Neural cell (in vitro differentiated cells): Measurements from ENCODE around the gene GLB1L3. TPM values are rescaled to one million over a fixed set of nuclear protein-coding genes. Genes with fewer than 3 reads are reported as not detected.

ENCODE experiments used
- H2AFZ ChIP-seq: fragments of 200-600, 300-800 bp; sonication (generic), shearing (Covaris generic); 2 replicates; pipeline ENCODE4 v1.6.0; 2014; ENCODE audit warnings: low read depth, mild to moderate bottlenecking, antibody characterized with exemption, low read length, moderate library complexity
- H3F3A ChIP-seq: fragments of 200-600 bp; shearing (Covaris generic); 2 replicates; pipeline ENCODE4 v1.6.1; 2016; ENCODE audit warnings: mild to moderate bottlenecking, moderate library complexity, mixed read lengths, antibody characterized with exemption, low read length; ENCODE audit not compliant: insufficient read depth, poor library complexity, severe bottlenecking
- H3K27ac ChIP-seq: fragments of 200-600, 300-800 bp; sonication (generic), shearing (Covaris generic); 2 replicates; pipeline ENCODE4 v1.5.1; 2014; ENCODE audit warnings: mild to moderate bottlenecking, low read length, moderate library complexity
- H3K27me3 ChIP-seq: fragments of 300-800, 200-600 bp; sonication (generic), shearing (Covaris generic); 2 replicates; pipeline ENCODE4 v1.6.0; 2014; ENCODE audit warnings: mild to moderate bottlenecking, low read depth, low read length, moderate library complexity; ENCODE audit not compliant: insufficient read depth
- H3K36me3 ChIP-seq: fragments of 300-800, 200-600 bp; sonication (generic), shearing (Covaris generic); 2 replicates; pipeline ENCODE4 v1.5.1; 2014; ENCODE audit warnings: mild to moderate bottlenecking, antibody characterized with exemption, low read length, moderate library complexity; ENCODE audit not compliant: insufficient read depth
- H3K4me2 ChIP-seq: fragments of 300-800, 200-600 bp; sonication (generic), shearing (Covaris generic); 2 replicates; pipeline ENCODE4 v1.6.0; 2014; ENCODE audit warnings: mild to moderate bottlenecking, low read length
- H3K4me3 ChIP-seq: fragments of 300-800, 200-600 bp; sonication (generic), shearing (Covaris generic); 2 replicates; pipeline ENCODE4 v1.5.1; 2014; ENCODE audit warnings: mild to moderate bottlenecking, low read length, moderate library complexity
- H3K79me2 ChIP-seq: fragments of 200-600 bp; shearing (Covaris generic); replicated peaks from 2 replicates; pipeline ENCODE4 v1.6.0; 2014; ENCODE audit warnings: mild to moderate bottlenecking, low read length, moderate library complexity; ENCODE audit not compliant: insufficient read depth
- H3K9ac ChIP-seq: fragments of 300-800, 200-600 bp; sonication (generic), shearing (Covaris generic); 2 replicates; pipeline ENCODE4 v1.6.1; 2016; ENCODE audit warnings: mild to moderate bottlenecking, low read length, mixed read lengths
- H3K9me2 ChIP-seq: fragments of 200-600 bp; shearing (Covaris generic); 2 replicates; pipeline ENCODE4 v1.6.1; 2016; ENCODE audit warnings: mild to moderate bottlenecking, low read length, mixed read lengths; ENCODE audit not compliant: insufficient read depth
- H3K9me3 ChIP-seq: fragments of 200-600, 300-800 bp; sonication (generic), shearing (Covaris generic); 2 replicates; pipeline ENCODE4 v1.6.1; 2016; ENCODE audit warnings: mild to moderate bottlenecking, mixed run types, low read length, moderate library complexity, mixed read lengths
- H4K20me1 ChIP-seq: fragments of 200-600 bp; shearing (Covaris generic); 2 replicates; pipeline ENCODE4 v1.6.1; 2016; ENCODE audit warnings: mild to moderate bottlenecking, mixed run types; ENCODE audit not compliant: insufficient read depth
- CTCF ChIP-seq: fragments of 450-650 bp; IDR thresholded peaks from 2 replicates; pipeline ENCODE4 v1.5.1; 2014; ENCODE audit warnings: antibody characterized with exemption, mild to moderate bottlenecking, moderate library complexity; ENCODE audit not compliant: poor library complexity, severe bottlenecking
- EP300 ChIP-seq: fragments of 450-650 bp; conservative IDR thresholded peaks from 2 replicates; pipeline ENCODE4 v1.6.1; 2014; ENCODE audit warnings: antibody characterized with exemption, mild to moderate bottlenecking, moderate library complexity; ENCODE audit not compliant: poor library complexity, severe bottlenecking
- EZH2 ChIP-seq: fragments of 200-600, 300-800 bp; shearing (Covaris generic), sonication (generic); IDR thresholded peaks from 2 replicates; pipeline ENCODE4 v1.6.1; 2014; ENCODE audit warnings: antibody characterized with exemption, low read length, borderline replicate concordance, mild to moderate bottlenecking; ENCODE audit not compliant: insufficient read depth, poor library complexity, severe bottlenecking
- MXI1 ChIP-seq: fragments of 450-650 bp; conservative IDR thresholded peaks from 2 replicates; pipeline ENCODE4 v1.6.1; 2014; ENCODE audit warnings: antibody characterized with exemption, mild to moderate bottlenecking; ENCODE audit not compliant: poor library complexity, severe bottlenecking
- POLR2AphosphoS5 ChIP-seq: IDR thresholded peaks from 2 replicates; pipeline ENCODE4 v1.6.1; 2012
- RAD21 ChIP-seq: fragments of 450-650 bp; conservative IDR thresholded peaks from 2 replicates; pipeline ENCODE4 v1.6.1; 2014; ENCODE audit warnings: antibody characterized with exemption, mild to moderate bottlenecking, moderate library complexity
- REST ChIP-seq: IDR thresholded peaks from 2 replicates; pipeline ENCODE4 v1.6.1; 2012; ENCODE audit warnings: borderline replicate concordance
- SMC3 ChIP-seq: fragments of 450-650 bp; conservative IDR thresholded peaks from 2 replicates; pipeline ENCODE4 v1.6.1; 2014; ENCODE audit warnings: antibody characterized with exemption, mild to moderate bottlenecking, moderate library complexity; ENCODE audit not compliant: poor library complexity
- TAF1 ChIP-seq: IDR thresholded peaks from 2 replicates; pipeline ENCODE4 v1.6.1; 2012; ENCODE audit warnings: low read depth
- polyA plus RNA-seq: library from polyadenylated mRNA; depleted of rRNA; stranded (reverse); fragments of >200 nt; gene quantifications from 2 replicates; pipeline ENCODE4 v1.2.3, GENCODE V29; 2014

The GLB1L3 gene
- polyA plus RNA-seq, 1 donor from 2014 or later: 0.19 TPM

GRCh38 chr11:134362192-134362901, 86.2 kb downstream of the GLB1L3 start:
- H3K27ac ChIP-seq: no peak overlapping the region
- H3K9me2 ChIP-seq: no peaks in the 10 kb centered on the region
- H3K27me3 ChIP-seq: no peaks in the 10 kb centered on the region
- H3K4me3 ChIP-seq: no peak overlapping the region
- no peak overlapping the region for H3K4me2 ChIP-seq
- no peaks in the 10 kb centered on the region for H3K9me3 ChIP-seq
- H3F3A ChIP-seq: no peaks in the 10 kb centered on the region
- no peaks in the 10 kb centered on the region for H4K20me1 ChIP-seq
- TF ChIP-seq TAF1 (no peak), SMC3 (no peak), POLR2AphosphoS5 (no peak), MXI1 (no peak), EP300 (no peak), REST (no peak), EZH2 (no peak), CTCF (no peak), RAD21 (no peak)
- H3K79me2 ChIP-seq: no peaks in the 10 kb centered on the region
- H3K36me3 ChIP-seq: no peaks in the 10 kb centered on the region
- H2AFZ ChIP-seq: no peak overlapping the region
- H3K9ac ChIP-seq: no peak overlapping the region

GRCh38 chr11:134363161-134363560, 87.0 kb downstream of the GLB1L3 start:
- Histone ChIP-seq H4K20me1 (no peaks in the 10 kb centered on the region), H3K4me3 (no peak overlapping the region), H3K9me3 (no peaks in the 10 kb centered on the region), H3K27me3 (no peaks in the 10 kb centered on the region), H3K4me2 (no peak overlapping the region), H3K36me3 (no peaks in the 10 kb centered on the region), H2AFZ (no peak overlapping the region), H3K9ac (no peak overlapping the region), H3F3A (no peaks in the 10 kb centered on the region), H3K9me2 (no peaks in the 10 kb centered on the region), H3K27ac (no peak overlapping the region), H3K79me2 (no peaks in the 10 kb centered on the region)
- TF ChIP-seq CTCF (no peak), TAF1 (no peak), POLR2AphosphoS5 (no peak), EZH2 (no peak), EP300 (no peak), SMC3 (no peak), MXI1 (no peak)
